Ovary (tissue), 3 donors: ENCODE measurements around the gene GBF1.
"Not testable (repeated sequence)": the region's sequence is repeated elsewhere in the genome, so short reads cannot be mapped to it uniquely, and the experiment has no call there.

Experiments used
- EP300 ChIP-seq: sonication (generic); formaldehyde crosslinking; IDR thresholded peaks from one replicate; pipeline ENCODE4 v1.6.1; 2017; ENCODE audit warnings: antibody characterized with exemption
- POLR2A ChIP-seq: fragments of 450-650 bp; IDR thresholded peaks from one replicate; pipeline ENCODE4 v1.6.1; 2017; ENCODE audit warnings: antibody characterized with exemption, mild to moderate bottlenecking, moderate library complexity
- TF ChIP-seq, protein P1 (sequence below), 3 donors: fragments of 450-650 bp in 2 of 3; fragments of 200-600 bp in 1 of 3; IDR thresholded peaks; one replicate each; pipeline versions ENCODE4 v1.5.1 to v1.8.0; 2016 to 2022; ENCODE audit warnings: antibody characterized with exemption in 3 of 3, mild to moderate bottlenecking in 1 of 3
- donor health status: DM: no; HTN: no; CAD: no.

DNA sequence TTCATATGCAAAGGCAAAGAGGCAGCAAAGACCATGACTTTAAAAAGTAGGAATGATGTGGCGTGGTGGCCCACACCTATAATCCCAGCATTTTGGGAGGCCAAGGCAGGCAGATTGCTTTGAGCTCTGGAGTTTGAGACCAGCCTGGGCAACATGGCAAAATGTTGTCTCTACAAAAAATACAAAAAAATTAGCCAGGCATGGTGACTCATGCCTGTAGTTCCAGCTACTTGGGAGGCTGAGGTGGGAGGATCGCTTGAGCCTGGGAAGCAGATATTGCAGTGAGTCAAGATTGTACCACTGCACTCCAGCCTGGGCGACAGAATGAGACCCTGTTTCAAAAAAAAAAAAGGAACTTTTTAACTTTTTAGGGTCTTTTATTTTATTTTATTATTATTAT is 7.2 kb downstream of the GBF1 start:
- TF ChIP-seq POLR2A, EP300: not testable (repeated sequence)
- TF ChIP-seq, protein P1, sequence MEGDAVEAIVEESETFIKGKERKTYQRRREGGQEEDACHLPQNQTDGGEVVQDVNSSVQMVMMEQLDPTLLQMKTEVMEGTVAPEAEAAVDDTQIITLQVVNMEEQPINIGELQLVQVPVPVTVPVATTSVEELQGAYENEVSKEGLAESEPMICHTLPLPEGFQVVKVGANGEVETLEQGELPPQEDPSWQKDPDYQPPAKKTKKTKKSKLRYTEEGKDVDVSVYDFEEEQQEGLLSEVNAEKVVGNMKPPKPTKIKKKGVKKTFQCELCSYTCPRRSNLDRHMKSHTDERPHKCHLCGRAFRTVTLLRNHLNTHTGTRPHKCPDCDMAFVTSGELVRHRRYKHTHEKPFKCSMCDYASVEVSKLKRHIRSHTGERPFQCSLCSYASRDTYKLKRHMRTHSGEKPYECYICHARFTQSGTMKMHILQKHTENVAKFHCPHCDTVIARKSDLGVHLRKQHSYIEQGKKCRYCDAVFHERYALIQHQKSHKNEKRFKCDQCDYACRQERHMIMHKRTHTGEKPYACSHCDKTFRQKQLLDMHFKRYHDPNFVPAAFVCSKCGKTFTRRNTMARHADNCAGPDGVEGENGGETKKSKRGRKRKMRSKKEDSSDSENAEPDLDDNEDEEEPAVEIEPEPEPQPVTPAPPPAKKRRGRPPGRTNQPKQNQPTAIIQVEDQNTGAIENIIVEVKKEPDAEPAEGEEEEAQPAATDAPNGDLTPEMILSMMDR (IDR thresholded peaks at IDR 0.05): not testable (repeated sequence)
